Measurements from ENCODE around the gene HCN4. TPM values are rescaled to one million over a fixed set of nuclear protein-coding genes. Genes with fewer than 3 reads are reported as not detected.
"Not testable (repeated sequence)": the region's sequence is repeated elsewhere in the genome, so short reads cannot be mapped to it uniquely, and the experiment has no call there.

HCN4 gene
- total RNA-seq (not detected), total RNA-seq (0 to 0.09 (median 0) reads per million in 29 experiments)
- total RNA-seq (2013): not detected

DNA sequence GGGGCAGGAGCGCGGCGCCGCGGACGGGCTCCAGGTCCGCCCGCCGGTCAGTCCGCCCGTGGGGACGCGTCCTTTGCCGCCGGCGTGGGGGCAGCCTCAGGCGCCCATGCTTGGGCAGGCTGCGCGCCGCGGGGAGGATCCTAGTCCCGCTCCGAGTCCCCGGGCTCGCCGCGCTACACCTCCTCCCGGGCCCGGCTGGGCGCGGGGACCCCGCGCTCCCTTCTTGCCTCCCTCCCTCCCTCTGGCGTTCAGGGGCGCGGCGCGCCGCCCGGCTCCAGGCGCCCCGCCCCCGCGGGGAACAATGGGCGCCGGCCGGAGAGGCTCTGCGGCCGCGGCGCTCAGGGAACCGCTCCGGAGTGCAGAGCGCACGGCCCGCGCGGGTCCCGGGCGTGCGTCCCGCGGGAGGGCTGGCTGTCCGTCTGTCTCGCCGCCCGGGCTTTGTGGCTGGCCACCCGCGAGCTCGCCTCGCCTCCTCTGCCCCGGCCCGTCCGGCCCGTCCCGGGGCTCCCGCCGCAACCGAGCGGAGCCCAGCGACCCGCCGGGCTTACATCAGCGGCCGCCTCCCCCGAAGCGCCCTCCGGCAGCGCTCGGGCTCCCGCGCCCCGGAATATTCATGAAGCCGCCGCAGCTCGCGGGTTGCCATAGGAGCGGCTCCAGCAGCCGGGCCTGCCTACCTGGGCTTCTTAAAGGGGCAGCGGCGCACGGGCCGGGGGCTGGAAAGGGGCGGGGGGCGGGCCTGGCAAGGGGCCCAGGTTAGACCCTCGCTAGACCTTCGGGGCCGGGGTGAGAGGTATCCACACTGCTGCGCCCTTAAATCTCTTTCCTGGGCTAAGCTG lies at the start of gene HCN4:
TSS of gene HCN4 (minus strand) at position 658 of the 836 bp plus-strand sequence. CDS start 688 bp downstream, outside the sequence.
- ChIA-PET POLR2A (no interaction called here), CTCF (no interaction called here)
- Mint-ChIP-seq H3K4me1 (peaks cover 0 to 3% (median 1%) of the 10 kb centered on the region in 3 donors), H3K9me3 (no peaks in the 10 kb centered on the region), H3K27me3 (peaks cover 47 to 73% of the 10 kb centered on the region in 2 donors), H3K36me3 (no peaks in the 10 kb centered on the region), H3K27ac (no peak within 1 kb of the TSS), H3K4me3 (no peak within 1 kb of the TSS)
- peaks cover 0 to 5% of the 10 kb centered on the region in 2 experiments for H3K4me1 ChIP-seq (ENCODE audit: control insufficient read depth in 1 of 2, extremely low read depth in 1 of 2, insufficient read depth in 2 of 2, low read length in 2 of 2)
- no peaks in the 10 kb centered on the region for H3K36me3 ChIP-seq (ENCODE audit: control insufficient read depth in 2 of 2, extremely low read depth in 1 of 2, insufficient read depth in 1 of 2, low read length in 1 of 2)
- no peak within 1 kb of the TSS for H3K27ac ChIP-seq (ENCODE audit: low read length)
- no peak within 1 kb of the TSS for H3K4me3 ChIP-seq (ENCODE audit: control insufficient read depth in 1 of 2, extremely low read depth in 1 of 2, low read length in 1 of 2)
- no peaks in the 10 kb centered on the region for H3K9me3 ChIP-seq
- peaks cover 17 to 71% of the 10 kb centered on the region in 2 experiments for H3K27me3 ChIP-seq (replicated peaks in 1 of 2; ENCODE audit: control insufficient read depth in 2 of 2, extremely low read depth in 1 of 2, insufficient read depth in 2 of 2, low read length in 1 of 2)
- WGBS (ENCODE audit: insufficient coverage): 3% methylated on average over 96 of the region's 109 CpGs
- DNase-seq (no peak), ATAC-seq (replicated peaks in 1 of 4) (no peak)

DNA sequence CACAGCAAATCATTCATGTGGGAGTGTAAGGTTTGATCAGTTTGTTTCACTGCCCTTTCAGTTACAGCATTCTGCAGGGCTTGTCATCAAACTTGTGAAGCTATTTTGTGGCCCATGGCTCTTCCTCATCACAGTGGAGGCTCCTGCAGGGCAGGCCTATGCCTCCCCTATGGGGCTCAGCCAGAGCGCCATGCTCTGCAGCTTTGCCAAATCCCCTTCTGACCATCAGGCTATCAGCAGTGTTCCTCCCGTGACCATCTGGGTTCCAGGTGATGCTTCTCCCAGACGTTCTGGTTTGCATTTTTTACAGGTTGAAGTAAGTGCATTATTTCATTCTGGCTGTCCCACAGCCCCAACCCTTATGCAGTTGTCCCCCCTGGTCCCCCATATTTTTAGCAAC lies 46.1 kb upstream of the HCN4 start:
- Histone ChIP-seq H3K36me3 (ENCODE audit: control insufficient read depth in 2 of 2, extremely low read depth in 1 of 2, insufficient read depth in 1 of 2, low read length in 1 of 2) (no peaks in the 10 kb centered on the region), H3K27me3 (replicated peaks in 1 of 2; ENCODE audit: control insufficient read depth in 2 of 2, extremely low read depth in 1 of 2, insufficient read depth in 2 of 2, low read length in 1 of 2) (peaks cover 0 to 5% of the 10 kb centered on the region in 2 experiments), H3K9me3 (no peaks in the 10 kb centered on the region), H3K27ac (ENCODE audit: low read length) (no peak overlapping the region), H3K4me3 (ENCODE audit: control insufficient read depth in 1 of 2, extremely low read depth in 1 of 2, low read length in 1 of 2) (no peak overlapping the region), H3K4me1 (ENCODE audit: control insufficient read depth in 1 of 2, extremely low read depth in 1 of 2, insufficient read depth in 2 of 2, low read length in 2 of 2) (no peaks in the 10 kb centered on the region)
- Mint-ChIP-seq H3K4me1 (no peaks in the 10 kb centered on the region), H3K9me3 (no peaks in the 10 kb centered on the region), H3K27ac (no peak overlapping the region), H3K36me3 (no peaks in the 10 kb centered on the region), H3K4me3 (no peak overlapping the region), H3K27me3 (peaks cover 11 to 26% of the 10 kb centered on the region in 2 donors)
- POLR2A ChIA-PET: no interaction called here
- 86% methylated on average over 1 of the region's 3 CpGs for WGBS (ENCODE audit: insufficient coverage)
- ATAC-seq (replicated peaks in 1 of 4) (no peak), DNase-seq (no peak)
- CTCF ChIA-PET: no interaction called here

DNA sequence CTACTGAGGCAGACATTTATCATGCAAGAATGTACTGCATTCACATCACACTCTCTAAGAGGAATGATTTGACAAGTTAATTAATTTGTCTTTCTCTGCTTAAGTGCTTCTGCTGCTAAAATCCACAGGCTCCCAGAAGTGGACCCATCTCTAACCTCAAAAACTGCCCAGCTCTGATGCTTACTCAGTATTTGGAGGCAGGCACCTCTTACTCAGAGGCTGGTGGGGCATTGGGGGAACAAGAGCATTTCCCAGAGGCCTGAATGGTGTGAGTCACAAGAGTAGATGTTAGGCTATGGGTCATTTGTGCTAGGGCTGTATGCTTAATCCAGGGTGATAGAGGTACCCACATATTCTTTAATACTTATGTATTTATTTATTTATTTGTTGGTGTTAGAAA lies 34.4 kb upstream of the HCN4 start:
- DNase-seq: no peak
- Mint-ChIP-seq H3K4me1 (no peaks in the 10 kb centered on the region), H3K9me3 (peaks cover 0 to 4% (median 0%) of the 10 kb centered on the region in 3 donors), H3K36me3 (no peaks in the 10 kb centered on the region), H3K4me3 (no peak overlapping the region), H3K27me3 (peaks cover 10 to 19% of the 10 kb centered on the region in 2 donors), H3K27ac (no peak overlapping the region)
- H3K4me1 ChIP-seq (ENCODE audit: control insufficient read depth in 1 of 2, extremely low read depth in 1 of 2, insufficient read depth in 2 of 2, low read length in 2 of 2): no peaks in the 10 kb centered on the region
- H3K27ac ChIP-seq (ENCODE audit: low read length): no peak overlapping the region
- ChIA-PET CTCF (no interaction called here), POLR2A (no interaction called here)
- peaks cover 0 to 6% of the 10 kb centered on the region in 2 experiments for H3K27me3 ChIP-seq (replicated peaks in 1 of 2; ENCODE audit: control insufficient read depth in 2 of 2, extremely low read depth in 1 of 2, insufficient read depth in 2 of 2, low read length in 1 of 2)
- H3K4me3 ChIP-seq (ENCODE audit: control insufficient read depth in 1 of 2, extremely low read depth in 1 of 2, low read length in 1 of 2): no peak overlapping the region
- no peaks in the 10 kb centered on the region for H3K36me3 ChIP-seq (ENCODE audit: control insufficient read depth in 2 of 2, extremely low read depth in 1 of 2, insufficient read depth in 1 of 2, low read length in 1 of 2)
- H3K9me3 ChIP-seq: no peaks in the 10 kb centered on the region
- no peak for ATAC-seq (replicated peaks in 1 of 4)

DNA sequence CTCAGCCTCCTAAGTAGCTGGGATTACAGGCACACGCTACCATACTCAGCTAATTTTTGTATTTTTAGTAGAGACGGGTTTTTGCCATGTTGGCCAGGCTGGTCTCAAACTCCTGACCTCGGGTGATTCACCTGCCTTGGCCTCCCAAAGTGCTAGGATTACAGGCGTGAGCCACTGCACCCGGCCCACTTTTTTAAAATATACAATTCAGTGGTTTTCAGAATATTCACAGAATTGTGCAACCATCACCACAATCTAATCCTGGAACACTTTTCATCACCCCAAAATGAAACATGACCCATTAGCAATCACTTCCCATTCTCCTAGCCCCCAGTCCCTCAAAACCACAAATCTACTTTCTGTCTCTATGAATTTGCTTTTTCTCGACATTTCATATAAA lies 31.5 kb upstream of the HCN4 start:
- H3K27ac Mint-ChIP-seq; H3K9me3 ChIP-seq; ATAC-seq (replicated peaks in 1 of 4); H3K4me3 Mint-ChIP-seq; H3K36me3 Mint-ChIP-seq; H3K9me3 Mint-ChIP-seq; DNase-seq; H3K27ac ChIP-seq (ENCODE audit: low read length); H3K4me1 Mint-ChIP-seq; H3K36me3 ChIP-seq (ENCODE audit: control insufficient read depth in 2 of 2, extremely low read depth in 1 of 2, insufficient read depth in 1 of 2, low read length in 1 of 2); H3K4me1 ChIP-seq (ENCODE audit: control insufficient read depth in 1 of 2, extremely low read depth in 1 of 2, insufficient read depth in 2 of 2, low read length in 2 of 2); POLR2A ChIA-PET; CTCF ChIA-PET; H3K4me3 ChIP-seq (ENCODE audit: control insufficient read depth in 1 of 2, extremely low read depth in 1 of 2, low read length in 1 of 2): not testable (repeated sequence)
- H3K27me3 ChIP-seq (replicated peaks in 1 of 2; ENCODE audit: control insufficient read depth in 2 of 2, extremely low read depth in 1 of 2, insufficient read depth in 2 of 2, low read length in 1 of 2): peaks cover 0 to 13% of the 10 kb centered on the region in 2 experiments
- H3K27me3 Mint-ChIP-seq: peaks cover 14 to 21% of the 10 kb centered on the region in 2 donors
- WGBS (ENCODE audit: insufficient coverage): 33% methylated on average over 2 of the region's 6 CpGs

DNA sequence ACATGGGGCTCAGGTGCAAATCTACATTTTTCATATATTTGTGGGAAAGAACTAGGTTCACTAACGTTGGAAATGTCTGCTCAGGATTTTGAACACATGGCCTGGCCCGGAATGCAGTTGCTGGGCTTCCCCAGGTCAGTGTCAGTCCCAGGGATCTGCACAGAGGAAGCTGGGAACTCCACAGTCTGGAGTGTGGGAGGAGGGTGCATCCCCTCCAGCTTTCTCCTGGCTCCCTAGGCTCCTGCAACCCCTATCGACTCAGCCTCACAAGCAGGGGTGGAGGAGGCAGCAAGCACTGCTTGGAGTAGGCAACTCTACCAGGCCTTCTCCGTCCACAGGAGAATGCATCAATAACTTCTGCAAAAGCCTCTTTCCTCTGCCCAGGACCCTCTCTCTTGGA lies 30.1 kb upstream of the HCN4 start:
- 80% methylated on average over 1 of the region's 4 CpGs for WGBS (ENCODE audit: insufficient coverage)
- Histone ChIP-seq H3K9me3 (no peaks in the 10 kb centered on the region), H3K4me3 (ENCODE audit: control insufficient read depth in 1 of 2, extremely low read depth in 1 of 2, low read length in 1 of 2) (no peak overlapping the region), H3K36me3 (ENCODE audit: control insufficient read depth in 2 of 2, extremely low read depth in 1 of 2, insufficient read depth in 1 of 2, low read length in 1 of 2) (no peaks in the 10 kb centered on the region), H3K27ac (ENCODE audit: low read length) (no peak overlapping the region), H3K4me1 (ENCODE audit: control insufficient read depth in 1 of 2, extremely low read depth in 1 of 2, insufficient read depth in 2 of 2, low read length in 2 of 2) (no peaks in the 10 kb centered on the region), H3K27me3 (replicated peaks in 1 of 2; ENCODE audit: control insufficient read depth in 2 of 2, extremely low read depth in 1 of 2, insufficient read depth in 2 of 2, low read length in 1 of 2) (peaks cover 0 to 25% of the 10 kb centered on the region in 2 experiments)
- no peak for ATAC-seq (replicated peaks in 1 of 4)
- Mint-ChIP-seq H3K27ac (no peak overlapping the region), H3K36me3 (no peaks in the 10 kb centered on the region), H3K9me3 (no peaks in the 10 kb centered on the region), H3K4me1 (no peaks in the 10 kb centered on the region), H3K27me3 (peaks cover 16 to 25% of the 10 kb centered on the region in 2 donors), H3K4me3 (no peak overlapping the region)
- ChIA-PET POLR2A (no interaction called here), CTCF (no interaction called here)
- no peak for DNase-seq

DNA sequence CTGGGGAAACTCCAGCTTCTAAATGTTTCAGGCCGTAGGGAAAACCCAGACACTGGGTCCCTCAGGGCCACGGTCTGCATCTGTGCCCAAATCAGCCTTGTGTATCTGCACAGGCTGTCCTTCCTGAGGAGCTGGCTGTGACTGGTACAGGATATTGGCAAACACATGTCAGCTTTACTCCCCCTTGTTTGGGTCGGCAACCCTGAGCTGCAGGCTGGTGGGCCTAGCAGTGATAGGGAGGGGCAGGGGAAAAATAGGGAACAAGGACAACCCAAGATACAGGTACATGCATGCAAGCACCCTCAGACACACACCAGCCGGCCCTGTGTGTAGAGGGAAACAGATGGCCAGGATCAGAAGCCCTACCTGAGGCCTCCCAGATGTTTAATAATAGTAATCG lies 28.7 kb upstream of the HCN4 start:
- Mint-ChIP-seq H3K9me3 (no peaks in the 10 kb centered on the region), H3K4me3 (no peak overlapping the region), H3K36me3 (no peaks in the 10 kb centered on the region), H3K27me3 (peaks cover 21 to 28% of the 10 kb centered on the region in 2 donors), H3K27ac (no peak overlapping the region), H3K4me1 (no peaks in the 10 kb centered on the region)
- Histone ChIP-seq H3K9me3 (no peaks in the 10 kb centered on the region), H3K27me3 (replicated peaks in 1 of 2; ENCODE audit: control insufficient read depth in 2 of 2, extremely low read depth in 1 of 2, insufficient read depth in 2 of 2, low read length in 1 of 2) (peaks cover 0 to 35% of the 10 kb centered on the region in 2 experiments), H3K4me1 (ENCODE audit: control insufficient read depth in 1 of 2, extremely low read depth in 1 of 2, insufficient read depth in 2 of 2, low read length in 2 of 2) (no peaks in the 10 kb centered on the region), H3K4me3 (ENCODE audit: control insufficient read depth in 1 of 2, extremely low read depth in 1 of 2, low read length in 1 of 2) (no peak overlapping the region), H3K27ac (ENCODE audit: low read length) (no peak overlapping the region), H3K36me3 (ENCODE audit: control insufficient read depth in 2 of 2, extremely low read depth in 1 of 2, insufficient read depth in 1 of 2, low read length in 1 of 2) (no peaks in the 10 kb centered on the region)
- POLR2A ChIA-PET: no interaction called here
- DNase-seq (no peak), ATAC-seq (replicated peaks in 1 of 4) (no peak)
- CTCF ChIA-PET: no interaction called here
- WGBS (ENCODE audit: insufficient coverage): no CpG with 5 or more reads among the region's 5 CpGs

All from T-cell (primary cell).